H9 (cell line): Measurements from ENCODE around the gene FHIT. TPM values are rescaled to one million over a fixed set of nuclear protein-coding genes. Genes with fewer than 3 reads are reported as not detected.

Experiments used
- DNase-seq: peaks from one replicate; pipeline ENCODE4 v3.0.0-alpha.2; 2017
- H2AFZ ChIP-seq: one replicate; pipeline ENCODE4 v1.6.1; 2013; ENCODE audit warnings: mild to moderate bottlenecking, low read length, control low read depth, moderate library complexity
- H2AK5ac ChIP-seq: 2 replicates; pipeline ENCODE4 v1.6.1; 2013; ENCODE audit warnings: low read length, control low read depth, mixed read lengths; ENCODE audit not compliant: insufficient read length
- H2BK120ac ChIP-seq: one replicate; pipeline ENCODE4 v1.6.1; 2013; ENCODE audit warnings: low read depth, mild to moderate bottlenecking, low read length, control low read depth, inconsistent platforms; ENCODE audit not compliant: poor library complexity, severe bottlenecking
- H2BK12ac ChIP-seq: 2 replicates; pipeline ENCODE4 v1.6.1; 2013; ENCODE audit warnings: low read length, control low read depth, mixed read lengths, low read depth; ENCODE audit not compliant: insufficient read length
- H2BK15ac ChIP-seq: 2 replicates; pipeline ENCODE4 v1.6.1; 2013; ENCODE audit warnings: low read depth, low read length, control low read depth
- H2BK20ac ChIP-seq: one replicate; pipeline ENCODE4 v1.6.1; 2013; ENCODE audit warnings: low read depth, mild to moderate bottlenecking, low read length, control low read depth, inconsistent platforms; ENCODE audit not compliant: poor library complexity, severe bottlenecking
- H2BK5ac ChIP-seq: 2 replicates; pipeline ENCODE4 v1.6.1; 2013; ENCODE audit warnings: low read length, control low read depth, mixed read lengths; ENCODE audit not compliant: insufficient read length
- H3K14ac ChIP-seq: 2 replicates; pipeline ENCODE4 v1.6.1; 2013; ENCODE audit warnings: low read length, control low read depth; ENCODE audit not compliant: insufficient read depth
- H3K18ac ChIP-seq: 2 replicates; pipeline ENCODE4 v1.6.1; 2013; ENCODE audit warnings: low read depth, mild to moderate bottlenecking, mixed read lengths, low read length, control low read depth; ENCODE audit not compliant: insufficient read length
- H3K23ac ChIP-seq: 2 replicates; pipeline ENCODE4 v1.6.1; 2013; ENCODE audit warnings: low read length, control low read depth, mixed read lengths, low read depth; ENCODE audit not compliant: insufficient read length
- H3K23me2 ChIP-seq: 2 replicates; pipeline ENCODE4 v1.6.1; 2013; ENCODE audit warnings: low read depth, mild to moderate bottlenecking, mixed read lengths, low read length, control low read depth; ENCODE audit not compliant: insufficient read length, poor library complexity, severe bottlenecking
- H3K27ac ChIP-seq: 2 replicates; pipeline ENCODE4 v1.5.1; 2013; ENCODE audit warnings: low read length, control low read depth, mixed read lengths, low read depth; ENCODE audit not compliant: insufficient read length
- H3K27me3 ChIP-seq: 2 replicates; pipeline ENCODE4 v1.6.1; 2013; ENCODE audit warnings: low read length, control low read depth, inconsistent platforms; ENCODE audit not compliant: insufficient read depth
- H3K4ac ChIP-seq: 2 replicates; pipeline ENCODE4 v1.6.1; 2013; ENCODE audit warnings: low read depth, mild to moderate bottlenecking, control low read depth, inconsistent platforms, low read length, moderate library complexity
- H3K4me1 ChIP-seq: 2 replicates; pipeline ENCODE4 v1.6.1; 2013; ENCODE audit warnings: low read length, control low read depth, inconsistent platforms; ENCODE audit not compliant: insufficient read depth
- H3K4me2 ChIP-seq: 2 replicates; pipeline ENCODE4 v1.6.1; 2013; ENCODE audit warnings: low read length, control low read depth, mixed read lengths; ENCODE audit not compliant: insufficient read length, insufficient read depth
- H3K56ac ChIP-seq: 2 replicates; pipeline ENCODE4 v1.6.1; 2013; ENCODE audit warnings: low read depth, mild to moderate bottlenecking, mixed read lengths, low read length, control low read depth; ENCODE audit not compliant: insufficient read length
- H3K79me1 ChIP-seq: 2 replicates; pipeline ENCODE4 v1.6.1; 2013; ENCODE audit warnings: low read depth, mild to moderate bottlenecking, moderate library complexity, low read length, control low read depth, inconsistent platforms; ENCODE audit not compliant: insufficient read depth, poor library complexity, severe bottlenecking
- H3K79me2 ChIP-seq: 2 replicates; pipeline ENCODE4 v1.6.1; 2013; ENCODE audit warnings: low read length, control low read depth, inconsistent platforms; ENCODE audit not compliant: insufficient read depth
- H3K9ac ChIP-seq: 2 replicates; pipeline ENCODE4 v1.6.1; 2013; ENCODE audit warnings: low read length, control low read depth, mixed read lengths; ENCODE audit not compliant: insufficient read length; ENCODE audit errors: extremely low read depth
- H3K9me3 ChIP-seq: one replicate; pipeline ENCODE4 v1.6.1; 2013; ENCODE audit warnings: low read depth, low read length, inconsistent platforms; ENCODE audit not compliant: control insufficient read depth
- H3T11ph ChIP-seq: one replicate; pipeline ENCODE4 v1.6.1; 2013; ENCODE audit warnings: mild to moderate bottlenecking, low read length, control low read depth, inconsistent platforms
- H4K20me1 ChIP-seq: one replicate; pipeline ENCODE4 v1.6.1; 2013; ENCODE audit not compliant: control insufficient read depth, insufficient read length, insufficient read depth
- H4K5ac ChIP-seq: 2 replicates; pipeline ENCODE4 v1.6.1; 2013; ENCODE audit warnings: low read depth, mild to moderate bottlenecking, mixed read lengths, low read length, control low read depth; ENCODE audit not compliant: insufficient read length
- H4K8ac ChIP-seq: replicated peaks from 2 replicates; pipeline ENCODE4 v1.6.1; 2013; ENCODE audit warnings: low read length, control low read depth, mixed read lengths, low read depth; ENCODE audit not compliant: insufficient read length
- H4K91ac ChIP-seq: 2 replicates; pipeline ENCODE4 v1.6.1; 2013; ENCODE audit warnings: low read depth, mild to moderate bottlenecking, moderate library complexity, mixed read lengths, low read length, control low read depth; ENCODE audit not compliant: insufficient read length
- H3K27ac Mint-ChIP-seq, 3 experiments: 2 replicates in 2 of 3; 3 replicates in 1 of 3; pipeline ENCODE4 v1.8.0; 2020 to 2021; ENCODE audit warnings: mixed read lengths in 3 of 3, mild to moderate bottlenecking in 1 of 3, moderate library complexity in 1 of 3
- H3K27me3 Mint-ChIP-seq: 2 replicates; pipeline ENCODE4 v1.8.0; 2021; ENCODE audit warnings: low read depth, mild to moderate bottlenecking, moderate library complexity, mixed read lengths
- H3K36me3 Mint-ChIP-seq, 3 experiments: 2 replicates in 2 of 3; 3 replicates in 1 of 3; pipeline ENCODE4 v1.8.0; 2020 to 2021; ENCODE audit warnings: low read depth in 3 of 3, mixed read lengths in 3 of 3; ENCODE audit not compliant: insufficient read depth in 1 of 3
- H3K4me1 Mint-ChIP-seq, 2 experiments: 2 replicates each; pipeline ENCODE4 v1.8.0; 2020; ENCODE audit warnings: mixed read lengths in 2 of 2
- H3K4me3 Mint-ChIP-seq, 2 experiments: 2 replicates in 1 of 2; 3 replicates in 1 of 2; pipeline ENCODE4 v1.8.0; 2020 to 2021; ENCODE audit warnings: mild to moderate bottlenecking in 2 of 2, mixed read lengths in 2 of 2, moderate library complexity in 1 of 2
- H3K9me3 Mint-ChIP-seq, 2 experiments: 2 replicates in 1 of 2; 3 replicates in 1 of 2; pipeline ENCODE4 v1.8.0; 2020; ENCODE audit warnings: mild to moderate bottlenecking in 2 of 2, mixed read lengths in 2 of 2, moderate library complexity in 1 of 2
- CTCF ChIP-seq: fragments of 200-600 bp; sonication (generic); conservative IDR thresholded peaks from 3 replicates; pipeline ENCODE4 v1.8.0; 2021; ENCODE audit warnings: antibody characterized with exemption, mild to moderate bottlenecking
- WGBS: extraction: QIAGEN DNeasy Blood & Tissue Kit; methylation state at CpG from one replicate; pipeline ENCODE4 v1.1.7; 2013; ENCODE audit warnings: missing lambda C conversion rate, low lambda C conversion rate, mixed read lengths; ENCODE audit not compliant: insufficient read length; ENCODE audit errors: extremely low coverage; 5-methylcytosine and 5-hydroxymethylcytosine counted together
- total RNA-seq: library from RNA; stranded (reverse); gene quantifications from 2 replicates; pipeline ENCODE4 v1.2.1, GENCODE V29; 2021

The FHIT gene
- total RNA-seq, 1 experiment from 2014 or later, result 3.0 TPM

DNA sequence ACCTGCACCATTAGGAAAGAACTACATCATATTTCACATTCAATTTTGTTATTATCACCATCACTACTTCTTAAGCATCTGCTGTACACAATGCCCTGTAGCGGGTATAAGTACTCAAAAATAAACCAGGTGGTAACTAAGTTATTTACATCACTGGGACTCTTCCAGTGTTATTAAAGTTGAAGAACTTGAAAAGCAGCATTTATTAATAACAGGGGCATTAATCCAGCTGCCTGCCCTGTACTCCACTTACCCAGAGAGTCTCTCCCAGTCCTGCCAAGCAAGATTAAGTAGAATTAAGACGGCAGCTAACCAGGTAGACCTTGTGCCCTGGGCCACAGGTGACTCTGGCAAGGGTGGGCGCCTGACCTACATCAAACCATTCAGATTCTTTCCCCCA is 65.2 kb downstream of the FHIT start:
- H3K4me2 ChIP-seq, result no peak overlapping the region
- H2AFZ ChIP-seq, result no peak overlapping the region
- no peaks in the 10 kb centered on the region for H3K9me3 ChIP-seq
- no peak overlapping the region for H3K23ac ChIP-seq
- TF ChIP-seq CTCF, result no peak
- no peak overlapping the region for H4K91ac ChIP-seq
- Mint-ChIP-seq H3K27me3 (no peaks in the 10 kb centered on the region), H3K36me3 (no peaks in the 10 kb centered on the region), H3K9me3 (peaks cover 0 to 5% of the 10 kb centered on the region in 2 experiments; a peak in 1 of 5 replicates), H3K27ac (no peak overlapping the region), H3K4me3 (no peak overlapping the region), H3K4me1 (peaks cover 6 to 7% of the 10 kb centered on the region in 2 experiments)
- H3K18ac ChIP-seq, result no peak overlapping the region
- H3K79me1 ChIP-seq, result no peaks in the 10 kb centered on the region
- no peak overlapping the region for H2AK5ac ChIP-seq
- no peak overlapping the region for H3T11ph ChIP-seq
- H3K27ac ChIP-seq, result no peak overlapping the region
- no peak for DNase-seq
- no peak overlapping the region for H3K4ac ChIP-seq
- H2BK5ac ChIP-seq, result no peak overlapping the region
- H3K9ac ChIP-seq, result no peak overlapping the region
- H3K23me2 ChIP-seq, result no peaks in the 10 kb centered on the region
- no peak overlapping the region for H3K56ac ChIP-seq
- no peak overlapping the region for H3K14ac ChIP-seq
- no peaks in the 10 kb centered on the region for H4K20me1 ChIP-seq
- no peak overlapping the region for H4K5ac ChIP-seq
- H2BK12ac ChIP-seq, result no peak overlapping the region
- no peak overlapping the region for H2BK20ac ChIP-seq
- H3K27me3 ChIP-seq, result no peaks in the 10 kb centered on the region
- no CpG with 5 or more reads among the region's 3 CpGs for WGBS
- no peak overlapping the region for H2BK120ac ChIP-seq
- no peaks in the 10 kb centered on the region for H3K4me1 ChIP-seq
- H3K79me2 ChIP-seq, result no peaks in the 10 kb centered on the region
- H2BK15ac ChIP-seq, result no peak overlapping the region
- H4K8ac ChIP-seq, result no peak overlapping the region
